Cardiac septum (tissue), 1 donor: ENCODE results near the gene LEFTY2. TPM values are rescaled to one million over a fixed set of nuclear protein-coding genes. Genes with fewer than 3 reads are reported as not detected.
"Not testable (repeated sequence)": the region's sequence is repeated elsewhere in the genome, so short reads cannot be mapped to it uniquely, and the experiment has no call there.

Experiments used
- DNase-seq: peaks from one replicate; pipeline ENCODE4 v3.0.0-alpha.2; 2020; ENCODE audit warnings: low spot score
- intact Hi-C: fragments of 100-400 bp; cut with DNase I; formaldehyde crosslinking; loops from one replicate; pipeline ENCODE4 v1.14.0; 2022
- microRNA-seq: library from miRNA; unstranded; fragments of <30 nt; microRNA quantifications from one replicate; pipeline ENCODE4 v1.2.0, GENCODE V29; 2020
- total RNA-seq: library from RNA; stranded (reverse); fragmentation: NEBNext Ultra II Directional; extraction: Animal tissue kit (Norgen Biotek cat#: 25700); gene quantifications from one replicate; pipeline ENCODE4 v1.2.1, GENCODE V29; 2021
- donor health status: DM: no; HTN: no; CAD: no.

The LEFTY2 gene
- total RNA-seq, 1 donor from 2014 or later, result 0.65 TPM

DNA sequence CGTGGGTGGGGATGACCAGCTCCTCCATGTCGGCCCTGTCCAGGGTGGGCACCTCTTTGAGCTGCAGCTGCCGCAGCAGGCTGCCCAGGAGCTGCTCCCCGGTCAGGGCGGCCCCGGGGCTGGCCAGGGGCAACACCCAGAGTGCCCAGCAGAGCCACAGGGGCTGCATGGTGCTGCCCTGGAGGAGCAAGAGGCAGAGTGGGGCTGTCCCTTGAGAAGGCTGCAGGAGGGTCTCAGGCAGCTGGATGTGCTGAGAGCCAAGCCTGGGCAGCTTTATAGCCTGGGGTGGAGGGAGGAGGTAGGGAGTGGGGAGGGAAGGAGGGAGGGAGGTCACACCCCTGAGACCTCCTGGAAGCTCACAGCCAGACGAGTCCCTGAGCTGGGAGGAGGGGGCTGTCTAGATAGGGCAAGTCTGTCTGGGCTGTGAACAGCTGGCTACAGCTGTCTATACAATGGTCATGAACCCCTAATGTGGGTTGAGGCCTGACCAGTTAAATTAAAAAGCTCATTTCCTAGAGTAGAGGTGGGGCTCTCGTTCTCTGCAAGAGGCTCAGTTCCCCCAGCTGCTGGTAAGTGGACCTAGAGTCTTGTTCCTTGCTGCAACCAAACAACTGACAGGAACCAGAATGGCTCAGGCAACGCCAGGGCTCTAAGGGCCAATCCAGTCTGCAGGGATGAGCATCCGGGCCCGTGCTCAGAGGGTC lies 52.0 kb downstream of the LEFTY2 start, which contains the start of gene LEFTY1:
LEFTY1 (minus strand) TSS at position 249 of the 704 bp plus-strand sequence; CDS start at position 169, 80 bp downstream.
- no peak for DNase-seq
- intact Hi-C loops, result no loop called here

DNA sequence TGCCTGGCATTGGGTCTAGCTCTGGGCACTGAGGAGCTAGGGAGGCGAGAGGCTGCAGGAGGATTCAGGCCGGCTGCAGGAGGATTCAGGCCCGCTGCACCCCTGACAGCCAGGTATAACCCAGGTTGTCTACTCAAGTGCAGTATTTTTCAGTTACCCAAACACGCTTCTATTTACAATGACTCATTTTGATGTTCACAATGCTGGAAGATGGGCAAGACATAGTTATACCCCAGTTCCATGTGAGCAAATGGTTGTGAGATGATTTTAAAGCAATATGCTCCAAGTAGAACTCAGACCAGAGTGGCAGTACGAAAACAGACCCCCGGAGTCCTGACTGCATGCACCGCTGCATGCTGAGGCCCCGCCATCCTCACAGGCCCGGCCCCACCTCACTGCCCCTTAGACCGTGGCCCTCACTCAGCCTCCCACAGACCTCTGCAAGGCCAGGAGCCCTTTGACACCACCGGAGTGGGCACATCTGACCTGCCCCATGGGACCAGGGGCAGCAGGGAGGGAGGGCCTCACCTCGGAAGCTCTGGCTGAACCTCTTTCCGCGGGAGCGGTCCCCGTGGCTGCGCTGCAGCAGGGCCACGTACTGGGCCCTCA lies 52.6 kb downstream of the LEFTY2 start:
- intact Hi-C loops, result no loop called here
- DNase-seq, result no peak

DNA sequence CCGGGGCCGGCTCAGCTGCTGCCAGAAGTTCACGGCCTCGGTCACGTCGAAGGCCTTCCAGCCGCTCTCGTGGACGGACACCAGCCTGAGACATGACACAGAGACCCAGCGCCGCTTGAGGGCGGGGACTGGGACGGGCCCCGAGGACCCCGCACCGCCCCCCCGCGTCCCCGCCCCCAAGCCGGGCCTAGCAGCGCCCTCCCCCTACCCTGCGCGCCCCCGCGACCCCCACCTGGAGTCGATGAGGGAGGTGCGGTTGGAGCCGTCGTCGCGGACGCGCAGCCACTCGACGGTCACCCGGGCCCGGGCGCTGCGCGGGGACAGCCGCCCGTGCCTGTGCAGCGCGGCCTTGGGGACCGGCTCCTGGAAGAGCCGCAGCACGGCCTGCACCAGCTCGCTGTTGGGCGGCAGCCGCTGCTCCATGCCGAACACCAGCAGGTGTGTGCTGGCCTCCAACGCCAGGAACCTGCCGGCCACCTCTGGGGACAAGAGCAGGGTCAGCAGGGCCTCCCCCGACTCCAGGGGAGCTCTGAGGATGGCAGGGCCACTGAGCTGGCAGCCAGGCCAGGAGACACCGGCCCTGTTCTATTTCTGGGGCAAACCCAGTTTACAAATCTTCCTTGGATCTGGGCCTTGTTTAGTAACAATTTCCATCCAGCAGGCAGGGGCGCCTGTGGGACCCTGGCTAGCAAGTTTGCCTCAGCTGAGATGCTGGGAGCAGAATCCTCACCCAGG lies 53.3 kb downstream of the LEFTY2 start:
- intact Hi-C loops, DNase-seq: not testable (repeated sequence)

DNA sequence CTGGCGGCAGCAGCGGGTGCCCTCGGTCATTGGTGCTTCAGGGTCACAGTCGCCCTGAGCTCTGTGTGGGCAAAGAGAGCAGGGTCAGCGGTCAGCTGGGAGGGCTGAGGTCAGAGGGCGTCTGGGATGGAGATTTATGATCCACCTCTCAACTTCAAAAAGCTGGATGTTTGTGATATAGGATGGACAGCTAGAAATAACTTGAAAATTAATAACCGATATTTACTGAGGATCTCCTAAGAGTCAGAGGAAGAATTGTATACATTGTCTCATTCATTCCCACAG lies 54.0 kb downstream of the LEFTY2 start:
- DNase-seq, result no peak

More for the DNA sequence above, 54.0 kb downstream of the LEFTY2 start:
- intact Hi-C loops, result no loop called here

Small RNA genes lying within 50 kb of the gene (microRNA-seq; reads per million reads assigned to microRNA genes)
- not detected for gene MIR6741

Other genes with a start within 250 kb of the LEFTY2 start
- 182 TPM for gene SRP9, start 163.4 kb downstream of the LEFTY2 start, total RNA-seq
- gene EPHX1, start 131.1 kb downstream of the LEFTY2 start, total RNA-seq, result 39.2 TPM
- gene TMEM63A, start 58.8 kb downstream of the LEFTY2 start, total RNA-seq, result 21.4 TPM
- gene LEFTY1, start 52.1 kb downstream of the LEFTY2 start, total RNA-seq, result not detected
- 68.6 TPM for gene PYCR2, start 17.0 kb downstream of the LEFTY2 start, total RNA-seq
- 14.6 TPM for gene SDE2, start 58.1 kb upstream of the LEFTY2 start, total RNA-seq
- 311 TPM for gene H3-3A, start 121.5 kb upstream of the LEFTY2 start, total RNA-seq
- 42.3 TPM for gene ACBD3, start 245.5 kb upstream of the LEFTY2 start, total RNA-seq